H9 (cell line): Measurements from ENCODE around the gene GUCY2F. TPM values are rescaled to one million over a fixed set of nuclear protein-coding genes. Genes with fewer than 3 reads are reported as not detected.

Source experiments
- DNase-seq: peaks from one replicate; pipeline ENCODE4 v3.0.0-alpha.2; 2017
- H2AFZ ChIP-seq: one replicate; pipeline ENCODE4 v1.6.1; 2013; ENCODE audit warnings: mild to moderate bottlenecking, low read length, control low read depth, moderate library complexity
- H2AK5ac ChIP-seq: 2 replicates; pipeline ENCODE4 v1.6.1; 2013; ENCODE audit warnings: low read length, control low read depth, mixed read lengths; ENCODE audit not compliant: insufficient read length
- H2BK120ac ChIP-seq: one replicate; pipeline ENCODE4 v1.6.1; 2013; ENCODE audit warnings: low read depth, mild to moderate bottlenecking, low read length, control low read depth, inconsistent platforms; ENCODE audit not compliant: poor library complexity, severe bottlenecking
- H2BK12ac ChIP-seq: 2 replicates; pipeline ENCODE4 v1.6.1; 2013; ENCODE audit warnings: low read length, control low read depth, mixed read lengths, low read depth; ENCODE audit not compliant: insufficient read length
- H2BK15ac ChIP-seq: 2 replicates; pipeline ENCODE4 v1.6.1; 2013; ENCODE audit warnings: low read depth, low read length, control low read depth
- H2BK20ac ChIP-seq: one replicate; pipeline ENCODE4 v1.6.1; 2013; ENCODE audit warnings: low read depth, mild to moderate bottlenecking, low read length, control low read depth, inconsistent platforms; ENCODE audit not compliant: poor library complexity, severe bottlenecking
- H2BK5ac ChIP-seq: 2 replicates; pipeline ENCODE4 v1.6.1; 2013; ENCODE audit warnings: low read length, control low read depth, mixed read lengths; ENCODE audit not compliant: insufficient read length
- H3K14ac ChIP-seq: 2 replicates; pipeline ENCODE4 v1.6.1; 2013; ENCODE audit warnings: low read length, control low read depth; ENCODE audit not compliant: insufficient read depth
- H3K18ac ChIP-seq: 2 replicates; pipeline ENCODE4 v1.6.1; 2013; ENCODE audit warnings: low read depth, mild to moderate bottlenecking, mixed read lengths, low read length, control low read depth; ENCODE audit not compliant: insufficient read length
- H3K23ac ChIP-seq: 2 replicates; pipeline ENCODE4 v1.6.1; 2013; ENCODE audit warnings: low read length, control low read depth, mixed read lengths, low read depth; ENCODE audit not compliant: insufficient read length
- H3K23me2 ChIP-seq: 2 replicates; pipeline ENCODE4 v1.6.1; 2013; ENCODE audit warnings: low read depth, mild to moderate bottlenecking, mixed read lengths, low read length, control low read depth; ENCODE audit not compliant: insufficient read length, poor library complexity, severe bottlenecking
- H3K27ac ChIP-seq: 2 replicates; pipeline ENCODE4 v1.5.1; 2013; ENCODE audit warnings: low read length, control low read depth, mixed read lengths, low read depth; ENCODE audit not compliant: insufficient read length
- H3K27me3 ChIP-seq: 2 replicates; pipeline ENCODE4 v1.6.1; 2013; ENCODE audit warnings: low read length, control low read depth, inconsistent platforms; ENCODE audit not compliant: insufficient read depth
- H3K4ac ChIP-seq: 2 replicates; pipeline ENCODE4 v1.6.1; 2013; ENCODE audit warnings: low read depth, mild to moderate bottlenecking, control low read depth, inconsistent platforms, low read length, moderate library complexity
- H3K4me1 ChIP-seq: 2 replicates; pipeline ENCODE4 v1.6.1; 2013; ENCODE audit warnings: low read length, control low read depth, inconsistent platforms; ENCODE audit not compliant: insufficient read depth
- H3K4me2 ChIP-seq: 2 replicates; pipeline ENCODE4 v1.6.1; 2013; ENCODE audit warnings: low read length, control low read depth, mixed read lengths; ENCODE audit not compliant: insufficient read length, insufficient read depth
- H3K56ac ChIP-seq: 2 replicates; pipeline ENCODE4 v1.6.1; 2013; ENCODE audit warnings: low read depth, mild to moderate bottlenecking, mixed read lengths, low read length, control low read depth; ENCODE audit not compliant: insufficient read length
- H3K79me1 ChIP-seq: 2 replicates; pipeline ENCODE4 v1.6.1; 2013; ENCODE audit warnings: low read depth, mild to moderate bottlenecking, moderate library complexity, low read length, control low read depth, inconsistent platforms; ENCODE audit not compliant: insufficient read depth, poor library complexity, severe bottlenecking
- H3K79me2 ChIP-seq: 2 replicates; pipeline ENCODE4 v1.6.1; 2013; ENCODE audit warnings: low read length, control low read depth, inconsistent platforms; ENCODE audit not compliant: insufficient read depth
- H3K9ac ChIP-seq: 2 replicates; pipeline ENCODE4 v1.6.1; 2013; ENCODE audit warnings: low read length, control low read depth, mixed read lengths; ENCODE audit not compliant: insufficient read length; ENCODE audit errors: extremely low read depth
- H3K9me3 ChIP-seq: one replicate; pipeline ENCODE4 v1.6.1; 2013; ENCODE audit warnings: low read depth, low read length, inconsistent platforms; ENCODE audit not compliant: control insufficient read depth
- H3T11ph ChIP-seq: one replicate; pipeline ENCODE4 v1.6.1; 2013; ENCODE audit warnings: mild to moderate bottlenecking, low read length, control low read depth, inconsistent platforms
- H4K20me1 ChIP-seq: one replicate; pipeline ENCODE4 v1.6.1; 2013; ENCODE audit not compliant: control insufficient read depth, insufficient read length, insufficient read depth
- H4K5ac ChIP-seq: 2 replicates; pipeline ENCODE4 v1.6.1; 2013; ENCODE audit warnings: low read depth, mild to moderate bottlenecking, mixed read lengths, low read length, control low read depth; ENCODE audit not compliant: insufficient read length
- H4K8ac ChIP-seq: replicated peaks from 2 replicates; pipeline ENCODE4 v1.6.1; 2013; ENCODE audit warnings: low read length, control low read depth, mixed read lengths, low read depth; ENCODE audit not compliant: insufficient read length
- H4K91ac ChIP-seq: 2 replicates; pipeline ENCODE4 v1.6.1; 2013; ENCODE audit warnings: low read depth, mild to moderate bottlenecking, moderate library complexity, mixed read lengths, low read length, control low read depth; ENCODE audit not compliant: insufficient read length
- H3K27ac Mint-ChIP-seq, 3 experiments: 2 replicates in 2 of 3; 3 replicates in 1 of 3; pipeline ENCODE4 v1.8.0; 2020 to 2021; ENCODE audit warnings: mixed read lengths in 3 of 3, mild to moderate bottlenecking in 1 of 3, moderate library complexity in 1 of 3
- H3K27me3 Mint-ChIP-seq: 2 replicates; pipeline ENCODE4 v1.8.0; 2021; ENCODE audit warnings: low read depth, mild to moderate bottlenecking, moderate library complexity, mixed read lengths
- H3K36me3 Mint-ChIP-seq, 3 experiments: 2 replicates in 2 of 3; 3 replicates in 1 of 3; pipeline ENCODE4 v1.8.0; 2020 to 2021; ENCODE audit warnings: low read depth in 3 of 3, mixed read lengths in 3 of 3; ENCODE audit not compliant: insufficient read depth in 1 of 3
- H3K4me1 Mint-ChIP-seq, 2 experiments: 2 replicates each; pipeline ENCODE4 v1.8.0; 2020; ENCODE audit warnings: mixed read lengths in 2 of 2
- H3K4me3 Mint-ChIP-seq, 2 experiments: 2 replicates in 1 of 2; 3 replicates in 1 of 2; pipeline ENCODE4 v1.8.0; 2020 to 2021; ENCODE audit warnings: mild to moderate bottlenecking in 2 of 2, mixed read lengths in 2 of 2, moderate library complexity in 1 of 2
- H3K9me3 Mint-ChIP-seq, 2 experiments: 2 replicates in 1 of 2; 3 replicates in 1 of 2; pipeline ENCODE4 v1.8.0; 2020; ENCODE audit warnings: mild to moderate bottlenecking in 2 of 2, mixed read lengths in 2 of 2, moderate library complexity in 1 of 2
- CTCF ChIP-seq: fragments of 200-600 bp; sonication (generic); conservative IDR thresholded peaks from 3 replicates; pipeline ENCODE4 v1.8.0; 2021; ENCODE audit warnings: antibody characterized with exemption, mild to moderate bottlenecking
- WGBS: extraction: QIAGEN DNeasy Blood & Tissue Kit; methylation state at CpG from one replicate; pipeline ENCODE4 v1.1.7; 2013; ENCODE audit warnings: missing lambda C conversion rate, low lambda C conversion rate, mixed read lengths; ENCODE audit not compliant: insufficient read length; ENCODE audit errors: extremely low coverage; 5-methylcytosine and 5-hydroxymethylcytosine counted together
- total RNA-seq: library from RNA; stranded (reverse); gene quantifications from 2 replicates; pipeline ENCODE4 v1.2.1, GENCODE V29; 2021

GUCY2F gene
- total RNA-seq, 1 experiment from 2014 or later: 0.11 TPM

GRCh38 chrX:109392895-109393294 lies 89.0 kb downstream of the GUCY2F start:
- Histone ChIP-seq H3K27ac (no peak overlapping the region), H4K91ac (no peak overlapping the region), H4K8ac (no peak overlapping the region), H2AFZ (no peak overlapping the region), H2AK5ac (no peak overlapping the region), H4K5ac (no peak overlapping the region), H3K79me2 (no peaks in the 10 kb centered on the region), H2BK5ac (no peak overlapping the region), H3K4me2 (no peak overlapping the region), H3K9me3 (no peaks in the 10 kb centered on the region), H3K9ac (no peak overlapping the region), H2BK12ac (no peak overlapping the region), H3K4me1 (no peaks in the 10 kb centered on the region), H3K18ac (no peak overlapping the region), H3K23ac (no peak overlapping the region), H4K20me1 (no peaks in the 10 kb centered on the region), H3K79me1 (no peaks in the 10 kb centered on the region), H2BK20ac (no peak overlapping the region), H3K23me2 (no peaks in the 10 kb centered on the region), H3K4ac (no peak overlapping the region), H2BK120ac (no peak overlapping the region), H2BK15ac (no peak overlapping the region), H3K56ac (no peak overlapping the region), H3K14ac (no peak overlapping the region), H3K27me3 (no peaks in the 10 kb centered on the region), H3T11ph (no peak overlapping the region)
- Mint-ChIP-seq H3K4me1 (peaks cover 11 to 18% of the 10 kb centered on the region in 2 experiments), H3K27me3 (peaks cover 3% of the 10 kb centered on the region; the same call in 1 of the 2 replicates), H3K4me3 (no peak overlapping the region), H3K9me3 (no peaks in the 10 kb centered on the region), H3K36me3 (no peaks in the 10 kb centered on the region), H3K27ac (no peak overlapping the region)
- WGBS: no CpG with 5 or more reads among the region's 5 CpGs
- TF ChIP-seq CTCF: no peak
- no peak for DNase-seq
